GM12878 (cell line): Measurements from ENCODE around the gene POLA1. TPM values are rescaled to one million over a fixed set of nuclear protein-coding genes. Genes with fewer than 3 reads are reported as not detected.

Experiments used
- ATAC-seq: fragments of 200-7000 bp; cut with Tn5 transposase; 3 replicates; pipeline ENCODE4 v1.9.1; 2020; ENCODE audit warnings: mild to moderate bottlenecking, moderate library complexity
- BruUV-seq: library from RNA; stranded (reverse); fragments of 400-500 nt; replicated peaks from 2 replicates; lab custom pipeline; 2021; lab: Mats Ljungman, UMichigan
- CTCF ChIA-PET: fragments of 300-600 bp; sonication (Branson Sonifier 250); formaldehyde crosslinking; extraction: SDS; loops from one replicate; lab custom pipeline; 2021; ENCODE audit warnings: inconsistent platforms; lab: Yijun Ruan, JAX
- POLR2A ChIA-PET: fragments of 350-600 bp; formaldehyde crosslinking; extraction: SDS; loops from one replicate; lab custom pipeline; 2021; ENCODE audit warnings: inconsistent platforms; lab: Charles Lee
- RAD21 ChIA-PET: fragments of 300-600 bp; sonication (Branson Sonifier 250); formaldehyde crosslinking; loops from one replicate; lab custom pipeline; 2023; ENCODE audit warnings: antibody characterized with exemption; ENCODE audit not compliant: unreplicated experiment; lab: Charles Lee
- SMC1A ChIA-PET: fragments of 300-600 bp; sonication (Branson Sonifier 250); formaldehyde crosslinking; loops from one replicate; lab custom pipeline; 2023; ENCODE audit not compliant: unreplicated experiment, uncharacterized antibody; lab: Charles Lee
- DNase-seq: peaks from one replicate; pipeline ENCODE4 v3.0.0-alpha.2; 2011; ENCODE audit warnings: low read depth, low spot score
- FAIRE-seq: peaks from 3 replicates; lab custom pipeline; 2011; peaks lifted over from hg19 to GRCh38; lab: Jason Lieb, UNC
- H2AFZ ChIP-seq: 2 replicates; pipeline ENCODE4 v1.6.0; 2011; ENCODE audit warnings: low read depth, low read length, control low read depth; ENCODE audit not compliant: control insufficient read depth
- H3K27ac ChIP-seq: 2 replicates; pipeline ENCODE4 v1.5.1; 2011; ENCODE audit warnings: control low read depth; ENCODE audit not compliant: control insufficient read depth, insufficient read depth
- H3K27me3 ChIP-seq, 2 experiments: replicated peaks in 1 of 2; 2 replicates each; pipeline versions ENCODE4 v1.6.0 to v1.6.1; 2011; ENCODE audit warnings: low read length in 1 of 2; ENCODE audit not compliant: control insufficient read depth in 2 of 2, insufficient read depth in 2 of 2
- H3K36me3 ChIP-seq, 2 experiments: 2 replicates each; pipeline ENCODE4 v1.5.1; 2011; ENCODE audit warnings: low read length in 1 of 2; ENCODE audit not compliant: control insufficient read depth in 2 of 2, insufficient read depth in 2 of 2
- H3K4me1 ChIP-seq: 2 replicates; pipeline ENCODE4 v1.6.1; 2011; ENCODE audit warnings: mild to moderate bottlenecking, low read length, moderate library complexity, mixed read lengths; ENCODE audit not compliant: control insufficient read depth, insufficient read depth
- H3K4me2 ChIP-seq: 2 replicates; pipeline ENCODE4 v1.6.0; 2011; ENCODE audit warnings: control low read depth; ENCODE audit not compliant: control insufficient read depth, insufficient read depth
- H3K4me3 ChIP-seq: fragments of 200-600 bp; sonication (generic); 2 replicates; pipeline ENCODE4 v1.5.1; 2016
- H3K79me2 ChIP-seq: 2 replicates; pipeline ENCODE4 v1.6.0; 2011; ENCODE audit warnings: low read length; ENCODE audit not compliant: control insufficient read depth, insufficient read depth
- H3K9ac ChIP-seq: 2 replicates; pipeline ENCODE4 v1.8.0; 2011; ENCODE audit warnings: low read length, control low read depth, mixed read lengths; ENCODE audit not compliant: control insufficient read depth, insufficient read depth
- H3K9me3 ChIP-seq: replicated peaks from 3 replicates; pipeline ENCODE4 v1.5.1; 2011; ENCODE audit warnings: mild to moderate bottlenecking, low read length; ENCODE audit not compliant: control insufficient read depth, insufficient read depth
- H4K20me1 ChIP-seq: 2 replicates; pipeline ENCODE4 v1.6.0; 2011; ENCODE audit not compliant: control insufficient read depth, insufficient read depth
- CREB1 ChIP-seq: IDR thresholded peaks from 2 replicates; pipeline ENCODE4 v1.6.1; 2012; ENCODE audit warnings: low read depth, mild to moderate bottlenecking, inconsistent platforms
- FOS ChIP-seq: IDR thresholded peaks from 3 replicates; pipeline ENCODE4 v1.6.1; 2011; ENCODE audit warnings: borderline replicate concordance; ENCODE audit not compliant: insufficient read length; ENCODE audit errors: extremely low read depth
- GABPA ChIP-seq: IDR thresholded peaks from 2 replicates; pipeline ENCODE4 v1.6.1; 2014; ENCODE audit warnings: antibody characterized with exemption, low read depth, mild to moderate bottlenecking, inconsistent platforms
- HCFC1 ChIP-seq: fragments of 150-350 bp; IDR thresholded peaks from 2 replicates; pipeline ENCODE4 v1.6.1; 2014; ENCODE audit warnings: low read length
- IKZF1 ChIP-seq: fragments of 450-650 bp; conservative IDR thresholded peaks from 2 replicates; pipeline ENCODE4 v1.6.1; 2017; ENCODE audit warnings: antibody characterized with exemption, mild to moderate bottlenecking
- JUND ChIP-seq: IDR thresholded peaks from 2 replicates; pipeline ENCODE4 v1.6.1; 2012; ENCODE audit warnings: low read depth, mild to moderate bottlenecking, low read length, improper control_type of control experiment, moderate library complexity
- KLF5 ChIP-seq: fragments of 450-650 bp; IDR thresholded peaks from 2 replicates; pipeline ENCODE4 v1.6.1; 2014; ENCODE audit warnings: mild to moderate bottlenecking; ENCODE audit not compliant: partially characterized antibody
- MEF2A ChIP-seq: IDR thresholded peaks from 2 replicates; pipeline ENCODE4 v1.6.1; 2011; ENCODE audit warnings: low read depth, mild to moderate bottlenecking, low read length, moderate library complexity; ENCODE audit not compliant: insufficient read depth
- NFYB ChIP-seq: IDR thresholded peaks from 2 replicates; pipeline ENCODE4 v1.6.1; 2011; ENCODE audit warnings: low read depth, mild to moderate bottlenecking, low read length, improper control_type of control experiment, moderate library complexity; ENCODE audit not compliant: insufficient read depth
- PML ChIP-seq: IDR thresholded peaks from 2 replicates; pipeline ENCODE4 v1.6.1; 2012; ENCODE audit warnings: low read length, inconsistent platforms
- RELA ChIP-seq: fragments of 450-650 bp; IDR thresholded peaks from 2 replicates; pipeline ENCODE4 v1.8.0; 2014; ENCODE audit warnings: borderline replicate concordance; ENCODE audit not compliant: partially characterized antibody
- SKIL ChIP-seq: fragments of 450-650 bp; IDR thresholded peaks from 2 replicates; pipeline ENCODE4 v1.6.1; 2017; ENCODE audit warnings: mild to moderate bottlenecking, low read depth, inconsistent platforms; ENCODE audit not compliant: poor library complexity, severe bottlenecking
- SMARCA5 ChIP-seq: fragments of 450-650 bp; IDR thresholded peaks from 2 replicates; pipeline ENCODE4 v1.6.1; 2017; ENCODE audit warnings: mild to moderate bottlenecking
- WRNIP1 ChIP-seq: IDR thresholded peaks from 2 replicates; pipeline ENCODE4 v1.6.1; 2011; ENCODE audit warnings: low read depth, low read length, improper control_type of control experiment, borderline replicate concordance
- WGBS: methylation state at CpG from one replicate; pipeline ENCODE4 v1.1.6; 2016; ENCODE audit warnings: low lambda C conversion rate; ENCODE audit not compliant: insufficient replicate concordance, insufficient coverage; ENCODE audit errors: missing lambda C conversion rate; 5-methylcytosine and 5-hydroxymethylcytosine counted together
- in situ Hi-C: fragments of 300-500 bp; cut with MboI; formaldehyde crosslinking; loops from 9 replicates; pipeline ENCODE4 v1.14.3; 2018; ENCODE audit warnings: mixed read lengths
- intact Hi-C: fragments of 100-400 bp; cut with micrococcal nuclease; formaldehyde crosslinking; loops from one replicate; pipeline ENCODE4 v1.14.2; 2022; ENCODE audit not compliant: unreplicated experiment
- polyA plus RNA-seq, 11 experiments: library from polyadenylated mRNA; depleted of rRNA in 4 of 11; unstranded in 6 of 11; stranded (reverse) in 5 of 11; fragments of >200 nt; fragmentation: Nextera tagmentation in 4 of 11; fragmentation: Illumina TruSeq in 1 of 11; extraction: Ambion mirVana in 4 of 11; extraction: Trizol in 1 of 11; gene quantifications; 1 replicate in 1 of 11; 2 replicates in 10 of 11; pipeline versions ENCODE4 v1.2.1 to v1.2.3, GENCODE V29; 2011 to 2016; ENCODE audit warnings: inconsistent platforms in 2 of 11, missing spikeins in 2 of 11, low read depth in 1 of 11
- total RNA-seq, 4 experiments: library from RNA; depleted of rRNA in 3 of 4; stranded (reverse); fragments of >200 nt in 3 of 4; fragmentation: Illumina TruSeq in 1 of 4; extraction: Trizol in 1 of 4; gene quantifications; 2 replicates each; pipeline versions ENCODE4 v1.2.1 to v1.2.3, GENCODE V29; 2013 to 2021
- TF ChIP-seq, protein P1 (sequence below): fragments of 450-650 bp; IDR thresholded peaks from 2 replicates; pipeline ENCODE4 v1.6.1; 2014; ENCODE audit warnings: mild to moderate bottlenecking

Gene POLA1
- total and polyA plus RNA-seq, 10 of the 15 experiments (the other 5 are each of a cell fraction or from before 2014, with no cell fraction given): 6.5 to 34.7 (median 24.8) TPM

DNA sequence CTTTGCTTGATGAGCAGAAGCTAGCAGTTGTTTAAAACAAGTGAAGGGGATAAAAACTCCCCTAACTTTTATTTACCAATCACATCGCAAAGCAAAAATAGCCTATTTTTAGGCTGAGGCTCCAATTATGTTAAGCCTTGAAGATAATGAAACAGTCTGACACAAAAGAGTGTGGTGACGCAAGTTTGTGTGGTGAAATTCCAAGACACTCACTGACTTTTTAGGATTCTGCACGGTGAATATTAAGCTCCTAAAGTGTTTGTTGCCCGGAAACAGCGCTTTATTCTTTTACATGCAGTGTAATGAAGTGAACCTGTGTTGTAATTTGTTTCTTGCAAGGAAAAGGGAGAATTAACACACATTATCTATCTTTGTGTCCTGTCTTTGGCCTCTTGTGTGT, 74.8 kb downstream of the POLA1 start:
- intact Hi-C loops (no loop called here), in situ Hi-C loops (no loop called here)
- ATAC-seq (no peak), FAIRE-seq (no peak), DNase-seq (no peak)
- ChIA-PET CTCF (interaction anchor here (1.6 kb wide), 1 partner anchor 15 kb away, joined by 10 read pairs; no protein-coding TSS in a partner anchor), POLR2A (interaction anchor here (1.6 kb wide), 1 partner anchor 14 kb away, joined by 3 read pairs; no protein-coding TSS in a partner anchor), RAD21 (no interaction called here), SMC1A (no interaction called here)
- H3K27me3 ChIP-seq: no peaks in the 10 kb centered on the region
- no peaks in the 10 kb centered on the region for H3K4me1 ChIP-seq
- H2AFZ ChIP-seq: no peak overlapping the region
- H3K36me3 ChIP-seq: no peaks in the 10 kb centered on the region; a peak in 1 of 4 replicates
- no peaks in the 10 kb centered on the region for H3K9me3 ChIP-seq
- H3K4me3 ChIP-seq: no peak overlapping the region
- H3K4me2 ChIP-seq: no peak overlapping the region
- no peaks in the 10 kb centered on the region for H3K79me2 ChIP-seq
- TF ChIP-seq HCFC1 (no peak), CREB1 (no peak), GABPA (no peak), SKIL (no peak), FOS (no peak), PML (no peak), MEF2A (no peak), SMARCA5 (no peak), IKZF1 (no peak), NFYB (no peak), RELA (no peak), JUND (no peak), WRNIP1 (no peak), KLF5 (no peak)
- TF ChIP-seq, protein P1, sequence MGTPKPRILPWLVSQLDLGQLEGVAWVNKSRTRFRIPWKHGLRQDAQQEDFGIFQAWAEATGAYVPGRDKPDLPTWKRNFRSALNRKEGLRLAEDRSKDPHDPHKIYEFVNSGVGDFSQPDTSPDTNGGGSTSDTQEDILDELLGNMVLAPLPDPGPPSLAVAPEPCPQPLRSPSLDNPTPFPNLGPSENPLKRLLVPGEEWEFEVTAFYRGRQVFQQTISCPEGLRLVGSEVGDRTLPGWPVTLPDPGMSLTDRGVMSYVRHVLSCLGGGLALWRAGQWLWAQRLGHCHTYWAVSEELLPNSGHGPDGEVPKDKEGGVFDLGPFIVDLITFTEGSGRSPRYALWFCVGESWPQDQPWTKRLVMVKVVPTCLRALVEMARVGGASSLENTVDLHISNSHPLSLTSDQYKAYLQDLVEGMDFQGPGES: no peak
- no peaks in the 10 kb centered on the region for H4K20me1 ChIP-seq
- BruUV-seq: no TSS peak
- no peak overlapping the region for H3K9ac ChIP-seq
- WGBS: 74% methylated on average over 5 of the region's 5 CpGs
- no peak overlapping the region for H3K27ac ChIP-seq
